Left cardiac atrium (tissue), 4 donors: ENCODE data around the gene LANCL2. TPM values are rescaled to one million over a fixed set of nuclear protein-coding genes. Genes with fewer than 3 reads are reported as not detected.
A peak's percentile ranks its signal among the peaks of the same experiment; 100 is the strongest.

Source experiments
- ATAC-seq, 2 donors: fragments of 200-7000 bp; cut with Tn5 transposase; one replicate each; pipeline ENCODE4 v1.9.1; 2020; ENCODE audit warnings: mild to moderate bottlenecking in 2 of 2, moderate library complexity in 2 of 2
- DNase-seq: peaks from one replicate; pipeline ENCODE4 v3.0.0-alpha.2; 2020
- intact Hi-C, 2 donors: fragments of 100-400 bp; cut with DNase I; formaldehyde crosslinking; loops; one replicate each; pipeline versions ENCODE4 v1.14.1 to v1.15.1; 2022 to 2023
- total RNA-seq, 2 donors: library from RNA; stranded (reverse); fragmentation: NEBNext Ultra II Directional; extraction: Animal tissue kit (Norgen Biotek cat#: 25700); gene quantifications; one replicate each; pipeline ENCODE4 v1.2.1, GENCODE V29; 2021
- donor health status: DM: no; HTN: yes; CAD: no.
- donor health status: DM: no; HTN: yes; CAD: no; lungs with severe emphysema.
- donor health status: DM: yes; HTN: yes; CAD: no.
- donor health status: Dilated cardiomyopathy.

Gene LANCL2
- total RNA-seq, 2 donors from 2014 or later = 6.7 to 10.9 TPM

GRCh38 chr7:55475855-55476803 is 111.0 kb downstream of the LANCL2 start:
- intact Hi-C loops = no loop called here
- ATAC-seq = peak in 1 of 2 donors; percentile 8
- DNase-seq = no peak

GRCh38 chr7:55476852-55477780 is 112.0 kb downstream of the LANCL2 start:
- no peak for DNase-seq
- ATAC-seq = no peak
- intact Hi-C loops = no loop called here

GRCh38 chr7:55477781-55478374 is 112.7 kb downstream of the LANCL2 start:
- no peak for ATAC-seq
- DNase-seq = no peak
- intact Hi-C loops = no loop called here

- no peak for ATAC-seq
- intact Hi-C loops = no loop called here
These were observed 113.6 kb downstream of the LANCL2 start for GRCh38 chr7:55478700-55479099.

GRCh38 chr7:55481155-55481554 is 116.0 kb downstream of the LANCL2 start:
- ATAC-seq (no peak), DNase-seq (no peak)
- intact Hi-C loops = loop anchor here in 1 of 2 donors (10.0 kb wide), 1 partner anchor 64 kb away; no protein-coding TSS in a partner anchor

More at GRCh38 chr7:55478700-55479099, 113.6 kb downstream of the LANCL2 start:
- DNase-seq = no peak

GRCh38 chr7:55483046-55483445 is 117.9 kb downstream of the LANCL2 start:
- ATAC-seq (no peak), DNase-seq (no peak)
- intact Hi-C loops = loop anchor here in 1 of 2 donors (10.0 kb wide), 1 partner anchor 62 kb away; no protein-coding TSS in a partner anchor

Other genes with a start within 250 kb of the LANCL2 start
- gene VOPP1, start 207.2 kb downstream of the LANCL2 start, total RNA-seq = 10 to 100 TPM; 28.9 to 32.2 TPM